ENCODE data around the gene NAP1L3.

NAP1L3 gene

GRCh38 chrX:93673056-93673868 is at the start of gene NAP1L3:
Gene NAP1L3, minus strand, starts transcription at chrX:93673578. Its CDS starts 274 bp downstream, at chrX:93673304.
- no peak for DNase-seq (ENCODE audit: low read depth)

GRCh38 chrX:93711076-93711475 is 37.7 kb upstream of the NAP1L3 start:
- no peak for DNase-seq (ENCODE audit: low read depth)

- DNase-seq (ENCODE audit: low read depth) = no peak
These were observed 30.3 kb upstream of the NAP1L3 start for GRCh38 chrX:93703701-93704100.

- DNase-seq (ENCODE audit: low read depth) = no peak
These were observed 22.6 kb upstream of the NAP1L3 start for GRCh38 chrX:93695981-93696380.

- no peak for DNase-seq (ENCODE audit: low read depth)
These were observed 492 bp upstream of the NAP1L3 start, which contains the start of gene FAM133A for GRCh38 chrX:93673869-93674271. Gene FAM133A, plus strand, starts transcription at chrX:93674206. Its CDS starts 35,214 bp downstream, at chrX:93709420.

GRCh38 chrX:93660575-93660974 is 12.8 kb downstream of the NAP1L3 start:
- no peak for DNase-seq (ENCODE audit: low read depth)

GRCh38 chrX:93649381-93649780 is 24.0 kb downstream of the NAP1L3 start:
- DNase-seq (ENCODE audit: low read depth) = no peak

- DNase-seq (ENCODE audit: low read depth) = peak; percentile 0
These were observed 35.8 kb downstream of the NAP1L3 start for GRCh38 chrX:93637591-93637990.
